Stimulated activated CD4-positive, alpha-beta T cell treated with anti-CD3 and anti-CD28 coated beads, TNF-alpha, amount 100 ng/mL, for 48 hours (primary cell): ENCODE results near the gene MT1G.
"Not testable (repeated sequence)": the region's sequence is repeated elsewhere in the genome, so short reads cannot be mapped to it uniquely, and the experiment has no call there.

ENCODE experiments used
- DNase-seq, 3 donors: peaks; one replicate each; pipeline ENCODE4 v3.0.0-alpha.2; 2020; ENCODE audit warnings: low read depth in 3 of 3

The MT1G gene

DNA sequence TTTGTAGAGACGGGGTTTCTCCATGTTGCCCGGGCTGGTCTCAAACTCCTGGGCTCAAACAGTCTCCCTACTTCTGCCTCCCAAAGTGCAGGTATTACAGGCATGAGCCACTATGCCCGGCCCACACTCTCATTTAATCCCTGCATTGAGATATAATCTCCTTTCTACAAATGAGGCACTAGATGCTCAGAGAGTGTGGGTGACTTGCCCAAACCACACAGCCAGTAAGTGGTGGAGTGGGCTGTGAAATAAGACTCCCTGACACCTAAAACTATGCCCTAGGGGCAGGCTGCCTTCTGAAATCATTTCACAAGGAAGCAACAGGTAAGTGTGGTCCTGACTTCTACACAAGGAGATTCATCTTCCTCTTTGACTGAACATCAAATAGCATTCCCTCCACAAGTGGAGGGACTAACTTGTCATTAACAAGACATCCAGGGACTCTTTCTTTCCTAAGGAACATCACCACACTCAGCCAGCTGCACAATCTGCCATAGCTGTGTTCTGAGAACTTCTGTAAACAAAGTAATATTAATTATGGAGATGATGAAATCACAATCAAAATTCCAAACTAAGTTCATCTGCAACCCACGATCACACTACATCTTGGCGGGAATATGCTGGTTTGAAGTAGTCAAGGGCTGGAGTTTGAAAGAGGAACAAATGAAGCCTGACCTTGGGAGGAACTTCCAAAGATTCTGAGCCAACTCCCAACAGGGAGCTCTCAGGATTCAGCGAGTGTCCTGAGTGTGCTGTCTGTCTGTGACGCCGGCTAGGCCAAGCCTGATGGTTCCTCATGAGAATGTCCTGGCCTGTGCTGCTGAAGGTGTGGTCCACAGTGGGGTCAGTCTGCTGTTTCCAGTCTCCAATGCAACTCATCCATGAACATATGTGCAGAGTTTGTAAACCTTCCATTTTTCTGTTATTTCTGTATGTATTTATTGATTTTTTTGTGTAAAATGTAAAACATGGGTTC lies 2.3 kb downstream of the MT1G start:
- DNase-seq: not testable (repeated sequence)

DNA sequence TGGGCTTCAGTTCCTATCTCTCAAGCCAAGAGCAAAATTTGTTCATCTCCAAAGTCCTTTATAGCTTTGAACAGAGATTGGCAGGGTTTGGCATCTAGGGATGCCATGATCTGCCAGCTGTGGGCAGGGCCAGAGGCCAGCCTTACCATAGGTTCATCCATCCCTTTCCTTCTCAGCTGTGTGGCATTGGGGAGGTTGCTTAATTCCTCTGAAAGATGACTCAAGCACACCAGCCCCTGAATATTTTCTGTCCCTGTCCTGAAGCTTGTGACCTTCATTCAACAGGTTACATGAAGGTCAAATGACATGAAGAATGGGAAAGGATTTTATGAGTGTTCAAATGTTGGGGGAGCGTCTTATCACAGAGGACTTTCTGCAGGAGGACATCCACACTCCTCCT lies 3.4 kb downstream of the MT1G start:
- DNase-seq: no peak

DNA sequence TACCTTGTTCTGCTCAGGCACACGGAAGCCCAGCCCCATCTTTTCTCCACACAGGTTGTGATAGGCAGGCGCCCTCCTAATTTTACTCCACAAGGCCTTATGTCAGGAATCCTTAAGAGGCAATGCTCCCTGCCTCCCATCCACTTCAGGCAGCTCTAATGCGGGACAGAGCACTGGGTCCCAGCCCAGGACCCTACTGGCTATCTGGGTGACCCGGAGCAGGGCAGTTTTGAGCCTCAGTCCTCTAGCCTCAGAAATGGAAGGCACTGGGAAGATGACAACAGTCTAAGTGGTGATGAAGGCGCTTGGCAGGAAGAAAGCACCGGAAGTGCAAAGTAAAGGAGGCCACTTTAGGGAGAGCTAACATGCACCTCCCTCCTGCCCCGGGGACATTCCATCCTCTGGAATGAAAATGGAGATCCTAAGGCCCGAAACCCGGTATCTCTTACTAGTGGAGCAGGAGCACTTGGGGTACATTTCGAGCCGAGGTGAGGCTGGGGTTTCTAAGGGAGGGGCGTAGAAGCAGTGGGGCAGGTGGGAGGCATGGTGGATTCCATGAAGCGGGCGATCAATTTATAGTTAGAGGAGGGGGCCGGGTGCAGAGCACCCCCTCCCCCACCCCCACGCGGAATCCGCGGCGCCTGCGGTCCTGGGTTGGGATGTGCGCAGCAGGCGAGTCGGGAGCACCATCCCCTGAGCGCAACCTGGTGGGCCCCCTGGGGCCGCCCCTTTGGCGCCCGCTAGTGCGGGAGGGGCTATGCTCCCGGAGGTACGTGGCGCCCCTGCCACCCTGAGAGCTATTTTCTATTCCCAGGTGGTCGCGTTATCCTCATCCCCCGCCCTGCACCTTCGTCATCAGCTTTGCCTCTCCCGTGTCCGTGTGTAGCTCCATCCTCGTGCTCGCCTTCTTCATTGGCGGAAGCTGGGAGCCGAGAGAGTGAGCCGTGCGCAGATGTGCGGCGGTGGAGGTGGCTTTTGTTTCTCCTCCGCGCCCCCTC lies 5.2 kb downstream of the MT1G start:
- DNase-seq: no peak

DNA sequence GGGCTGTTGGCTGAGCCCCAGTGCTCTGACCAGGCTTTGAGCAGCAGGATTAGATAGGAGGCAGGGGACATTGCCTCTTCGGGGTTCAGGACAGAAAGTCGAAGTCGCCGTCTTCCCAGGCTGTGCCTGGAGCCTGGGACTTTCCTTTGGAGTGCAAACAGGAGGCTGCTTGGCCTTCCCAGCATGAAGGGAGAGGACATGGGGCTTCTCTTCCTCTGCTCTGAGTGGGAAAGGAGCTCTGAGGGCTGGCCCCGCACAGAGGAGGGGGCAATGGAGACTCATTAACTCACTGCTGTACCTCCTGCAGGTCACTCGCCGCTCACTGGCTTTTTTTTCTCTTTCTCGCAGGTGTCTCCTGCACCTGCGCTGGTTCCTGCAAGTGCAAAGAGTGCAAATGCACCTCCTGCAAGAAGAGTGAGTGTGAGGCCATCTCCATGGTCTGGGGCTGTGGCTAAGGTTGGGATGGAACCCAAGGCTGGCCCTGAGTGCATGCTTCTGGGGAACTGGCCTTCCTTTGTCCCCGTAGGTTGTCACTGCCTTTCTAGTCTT lies 9.5 kb downstream of the MT1G start:
- no peak for DNase-seq

DNA sequence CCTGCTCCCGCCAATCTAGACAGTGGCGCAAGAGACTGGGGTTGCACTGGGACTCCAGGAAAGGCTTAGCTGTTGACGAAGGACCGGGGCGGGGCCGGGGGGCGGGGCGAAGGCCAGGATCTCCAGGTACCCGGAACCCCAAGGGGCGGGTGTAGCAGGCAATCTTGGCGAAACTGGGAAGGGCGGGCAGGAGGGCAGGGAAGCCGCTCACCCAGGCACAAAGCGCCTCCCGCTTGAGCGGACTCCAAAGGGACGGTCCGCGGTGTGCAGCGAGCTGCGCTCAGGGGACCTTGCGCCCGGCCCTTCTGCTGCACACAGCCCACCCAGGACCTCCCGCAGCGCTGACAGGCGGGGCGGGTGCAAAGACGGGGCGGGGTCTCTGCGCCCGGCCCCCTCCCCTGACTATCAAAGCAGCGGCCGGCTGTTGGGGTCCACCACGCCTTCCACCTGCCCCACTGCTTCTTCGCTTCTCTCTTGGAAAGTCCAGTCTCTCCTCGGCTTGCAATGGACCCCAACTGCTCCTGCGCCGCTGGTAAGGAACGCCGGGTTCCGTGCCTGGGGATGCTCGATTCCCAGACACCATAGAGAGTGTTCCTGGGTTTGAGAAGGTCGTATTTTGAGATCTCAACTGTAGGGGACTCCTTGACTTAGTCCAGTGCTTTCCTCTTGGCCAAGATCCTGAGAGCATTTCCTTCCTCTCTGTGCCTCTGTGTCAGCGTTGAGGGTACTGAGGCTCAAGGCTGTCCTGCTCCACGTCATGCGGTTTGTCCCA lies 10.1 kb downstream of the MT1G start, which contains the start of gene MT1F:
MT1F (plus strand) TSS at position 405 of the 772 bp plus-strand sequence; CDS start at position 505, 100 bp downstream.
- peak in 2 of 3 donors; percentile 49 to 74 for DNase-seq

DNA sequence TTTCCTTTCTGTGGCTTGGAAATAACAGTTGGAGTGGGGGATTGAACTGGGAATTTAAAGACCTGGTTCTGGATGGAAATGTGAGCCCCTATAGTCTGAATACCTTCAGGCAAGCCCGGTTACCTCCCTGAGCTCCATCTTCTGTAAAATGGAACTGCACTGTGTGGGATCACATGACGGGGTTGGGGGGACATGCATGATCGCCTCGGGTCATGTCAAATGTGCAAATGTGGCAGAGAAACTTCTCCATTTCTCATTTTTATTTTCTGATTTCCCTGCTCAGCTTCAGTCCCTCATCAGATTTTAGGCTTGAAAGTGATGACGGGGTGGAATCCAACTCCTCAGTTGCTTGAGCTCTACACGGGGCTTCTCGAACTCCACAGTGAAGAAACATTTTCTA lies 14.6 kb downstream of the MT1G start:
- DNase-seq: no peak

DNA sequence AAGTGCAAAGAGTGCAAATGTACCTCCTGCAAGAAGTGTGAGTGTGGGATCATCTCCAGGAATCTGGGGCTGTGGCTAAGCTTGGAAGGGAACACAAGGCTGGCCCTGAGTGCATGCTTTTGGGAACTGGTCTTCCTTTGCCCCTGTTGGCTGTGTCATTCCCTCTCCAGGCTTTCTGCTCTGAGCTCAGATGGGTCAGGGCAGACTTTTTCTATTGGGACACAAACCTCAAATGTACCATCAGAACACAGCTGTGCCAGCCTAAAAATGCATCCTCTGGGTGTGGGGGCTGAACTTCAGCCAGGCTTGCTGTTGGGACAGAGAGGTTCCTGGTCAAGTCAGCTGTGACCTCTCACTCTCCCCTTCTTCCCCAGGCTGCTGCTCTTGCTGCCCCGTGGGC lies 15.3 kb downstream of the MT1G start:
- DNase-seq: no peak

DNA sequence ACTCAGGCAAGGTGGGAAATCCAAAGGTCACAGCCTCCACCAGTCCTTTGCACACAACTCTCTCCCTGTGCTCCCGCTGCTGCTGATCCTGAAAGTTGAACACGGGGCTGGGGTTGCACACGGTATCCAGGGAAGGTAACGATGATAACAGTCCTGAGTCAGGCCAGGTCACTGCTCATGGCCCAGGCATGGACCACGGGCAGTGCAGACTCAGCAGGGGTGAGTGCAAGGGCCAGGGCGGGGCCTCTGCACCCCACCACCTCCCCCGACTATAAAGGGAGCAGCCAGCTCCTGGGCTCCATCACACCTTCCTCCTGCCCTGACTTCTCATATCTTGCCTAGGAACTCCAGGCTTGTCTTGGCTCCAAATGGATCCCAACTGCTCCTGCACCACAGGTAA lies 16.3 kb downstream of the MT1G start, which contains the start of gene MT1B:
MT1B (plus strand) TSS at position 301 of the 400 bp plus-strand sequence; CDS start at position 369, 68 bp downstream.
- no peak for DNase-seq

DNA sequence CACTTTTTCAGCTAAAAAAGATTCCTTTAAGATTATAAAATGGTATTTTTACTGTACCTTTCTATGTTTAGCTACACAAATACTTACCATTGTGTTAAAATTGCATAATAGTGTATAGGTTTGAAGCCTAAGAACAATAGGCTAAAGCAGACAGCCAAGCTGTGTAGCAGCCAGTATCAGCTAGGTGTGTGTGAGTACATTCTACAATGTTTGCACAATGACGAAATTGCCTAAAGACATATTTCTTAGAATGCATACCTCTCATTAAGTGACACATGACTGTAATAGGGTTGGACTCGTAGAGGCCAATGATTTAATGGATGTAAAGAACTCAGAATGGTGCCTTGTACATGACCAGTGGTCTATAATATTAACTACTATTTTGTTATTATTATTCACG lies 18.0 kb downstream of the MT1G start:
- no peak for DNase-seq

DNA sequence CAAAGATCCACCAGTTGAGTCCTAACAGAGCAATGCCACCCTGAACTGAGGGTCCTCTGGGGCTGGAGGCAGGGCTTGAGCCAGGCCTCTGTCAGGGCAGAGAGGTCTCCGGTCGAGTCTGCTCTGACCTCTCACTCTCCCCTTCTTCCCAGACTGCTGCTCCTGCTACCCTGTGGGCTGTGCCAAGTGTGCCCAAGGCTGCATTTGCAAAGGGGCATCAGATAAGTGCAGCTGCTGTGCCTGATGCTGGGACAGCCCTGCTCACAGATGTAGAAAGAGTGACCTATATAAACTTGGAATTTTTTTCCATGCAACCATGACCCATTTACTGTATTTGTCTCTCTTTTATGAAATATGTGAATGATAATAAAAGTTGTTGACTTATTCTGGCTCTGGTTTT lies 18.6 kb downstream of the MT1G start:
- DNase-seq: no peak

DNA sequence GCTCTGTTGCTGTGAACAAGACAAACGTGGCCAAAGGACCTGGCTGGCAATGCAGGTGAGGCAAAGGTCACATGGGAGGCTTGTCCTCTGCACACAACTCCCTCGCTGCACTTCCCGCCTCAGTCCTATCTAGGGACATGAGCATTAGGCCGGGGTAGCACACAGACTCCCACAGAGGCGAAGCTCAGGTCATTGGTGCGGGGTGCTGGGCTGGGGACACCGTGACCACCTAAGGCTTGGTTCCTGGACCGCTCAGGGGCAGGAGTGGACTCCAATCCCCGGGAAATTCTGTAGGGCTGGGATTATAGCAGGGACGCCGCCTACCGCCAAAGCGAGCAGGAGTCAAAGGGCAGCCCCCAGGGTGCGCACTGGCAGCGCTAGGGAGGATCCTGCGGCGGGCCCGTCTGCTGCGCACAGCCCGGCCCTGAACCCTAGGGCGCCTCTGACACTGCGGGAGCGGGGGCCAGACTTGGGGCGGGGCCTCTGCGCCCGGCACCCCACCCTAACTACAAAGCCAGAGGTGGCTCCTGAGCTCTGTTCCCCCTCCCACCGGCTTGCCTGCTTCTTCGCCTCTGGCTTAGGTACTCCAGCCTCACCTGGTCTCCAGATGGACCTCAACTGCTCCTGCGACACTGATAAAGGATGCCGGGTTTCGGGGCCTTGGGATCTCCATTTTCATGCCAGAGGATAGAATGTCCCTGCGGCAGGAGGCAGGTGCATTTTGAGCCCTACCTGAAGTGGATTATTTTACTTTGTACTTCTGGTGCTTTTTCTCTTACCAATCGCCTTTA lies 20.0 kb downstream of the MT1G start:
- DNase-seq: no peak

DNA sequence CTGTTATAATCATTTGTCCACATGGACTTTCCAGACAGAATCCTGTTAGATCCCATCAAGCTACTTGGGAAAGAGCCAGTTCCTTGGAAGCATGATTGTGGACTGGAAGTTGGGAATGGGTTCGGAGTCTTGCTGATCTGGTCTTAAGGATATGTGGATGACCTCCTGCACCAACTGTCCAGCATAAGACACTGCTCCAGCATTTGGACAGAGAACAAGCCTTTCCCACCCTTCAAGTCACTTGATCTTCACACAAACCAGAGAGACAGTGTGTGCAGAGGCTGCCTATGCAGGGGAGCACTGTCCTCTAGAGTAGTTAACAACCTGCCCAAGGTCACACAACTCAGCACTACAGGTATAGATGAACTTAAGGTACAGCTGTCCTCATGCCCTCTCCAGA lies 22.0 kb downstream of the MT1G start:
- DNase-seq: no peak

DNA sequence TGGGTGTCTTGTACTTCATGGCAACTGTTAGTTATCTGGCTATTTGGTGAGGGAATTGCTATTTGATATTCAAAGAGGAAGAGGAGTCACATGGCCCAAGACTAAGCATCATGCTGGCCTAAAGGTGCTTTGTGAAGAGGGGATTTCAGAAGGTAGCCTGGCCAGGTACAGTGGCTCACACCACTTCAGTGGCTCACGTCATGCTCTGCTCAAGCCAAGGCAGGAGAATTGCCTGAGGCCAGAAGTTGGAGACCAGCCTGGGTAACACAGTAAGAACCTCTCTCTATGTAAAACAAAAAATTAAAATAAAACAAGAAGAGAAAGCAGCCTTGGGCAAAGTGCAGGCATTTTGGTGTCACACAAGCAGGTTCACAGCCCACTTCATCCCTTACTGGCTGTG lies 22.6 kb downstream of the MT1G start:
- DNase-seq: no peak

DNA sequence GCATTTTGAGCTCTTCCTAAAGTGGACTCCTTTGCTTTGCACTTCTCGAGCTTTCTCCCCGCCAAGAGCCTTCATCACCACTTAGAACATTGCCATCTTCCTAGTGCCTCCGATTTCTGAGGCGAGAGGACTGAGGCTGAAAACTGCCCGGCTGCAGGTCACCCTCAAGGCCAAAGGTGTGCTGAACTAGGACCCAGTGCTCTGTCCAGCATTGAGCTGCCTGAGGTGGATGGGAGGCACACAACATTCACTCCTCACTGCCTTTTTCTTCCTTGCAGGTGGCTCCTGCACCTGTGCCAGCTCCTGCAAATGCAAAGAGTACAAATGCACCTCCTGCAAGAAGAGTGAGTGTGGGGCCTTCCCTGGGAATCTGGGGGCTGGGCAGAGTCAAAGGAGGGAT lies 24.0 kb downstream of the MT1G start:
- no peak for DNase-seq

DNA sequence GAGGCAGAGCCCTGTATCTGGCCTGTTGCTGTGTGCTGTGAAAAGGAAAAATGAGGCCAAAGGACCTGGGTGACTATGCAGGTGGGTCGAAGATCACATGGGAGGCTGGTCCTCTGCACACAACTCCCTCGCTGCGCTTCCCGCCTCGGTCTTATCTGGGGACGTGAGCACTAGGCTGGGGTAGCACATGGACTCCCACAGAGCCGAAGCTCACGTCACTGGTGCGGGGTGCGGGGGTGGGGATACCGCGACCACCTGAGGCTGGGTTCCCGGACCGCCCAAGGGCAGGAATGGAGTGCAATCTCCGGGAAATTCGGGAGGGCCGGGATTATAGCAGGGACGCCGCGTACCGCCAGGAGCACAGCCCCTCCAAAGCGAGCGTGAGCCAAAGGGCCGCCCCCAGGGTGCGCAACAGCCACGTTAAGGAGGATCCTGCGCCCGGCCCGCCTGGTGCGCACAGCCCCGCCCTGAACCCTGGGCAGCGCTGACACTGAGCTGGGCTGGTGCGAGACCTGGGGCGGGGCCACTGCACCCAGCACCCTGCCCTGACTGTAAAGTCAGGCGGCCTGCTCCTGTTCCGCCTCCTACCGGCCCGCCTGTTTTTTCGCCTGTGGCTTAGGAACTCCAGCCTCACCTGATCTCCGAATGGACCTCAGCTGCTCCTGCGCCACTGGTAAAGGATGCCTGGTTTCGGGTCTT lies 24.6 kb downstream of the MT1G start:
- peak; percentile 59 to 72 (median 70) for DNase-seq

DNA sequence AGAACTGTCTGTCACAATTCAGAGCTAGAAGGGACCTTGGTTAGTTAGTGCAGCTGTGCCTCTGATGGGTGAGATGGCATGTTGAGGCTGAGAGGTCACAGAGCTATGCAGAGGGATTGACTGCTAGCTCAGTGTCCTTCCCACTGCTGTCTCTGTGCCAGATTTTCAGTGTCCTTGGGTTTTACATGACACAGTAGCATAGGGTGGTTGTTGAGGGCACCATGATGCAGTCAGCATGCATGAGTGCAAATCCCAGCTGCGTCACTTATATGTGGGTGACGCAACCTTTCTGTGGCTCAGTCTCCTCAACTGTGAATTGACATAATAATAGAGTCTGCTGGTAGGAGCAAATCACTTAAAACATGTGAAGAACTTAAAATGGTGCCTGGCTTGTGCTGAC lies 26.7 kb downstream of the MT1G start:
- DNase-seq: no peak

DNA sequence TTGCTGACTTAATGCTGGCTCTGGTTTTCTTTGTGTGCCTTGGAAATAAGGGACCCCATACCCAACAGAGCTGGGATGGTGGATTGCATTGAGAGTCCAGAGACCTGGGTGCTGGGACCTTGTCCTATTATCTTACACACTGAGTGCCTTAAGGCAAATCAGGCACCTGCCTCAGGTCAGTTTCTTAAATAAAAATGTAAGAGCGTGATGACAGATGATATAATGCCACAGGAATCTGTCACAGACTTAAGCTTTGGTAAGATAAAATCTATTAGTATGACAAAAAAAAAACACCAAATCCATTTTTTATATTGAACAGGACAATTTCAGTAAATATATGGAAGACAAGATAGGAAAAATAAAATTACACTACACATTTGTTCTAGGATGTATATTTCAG lies 27.8 kb downstream of the MT1G start:
- DNase-seq: no peak

DNA sequence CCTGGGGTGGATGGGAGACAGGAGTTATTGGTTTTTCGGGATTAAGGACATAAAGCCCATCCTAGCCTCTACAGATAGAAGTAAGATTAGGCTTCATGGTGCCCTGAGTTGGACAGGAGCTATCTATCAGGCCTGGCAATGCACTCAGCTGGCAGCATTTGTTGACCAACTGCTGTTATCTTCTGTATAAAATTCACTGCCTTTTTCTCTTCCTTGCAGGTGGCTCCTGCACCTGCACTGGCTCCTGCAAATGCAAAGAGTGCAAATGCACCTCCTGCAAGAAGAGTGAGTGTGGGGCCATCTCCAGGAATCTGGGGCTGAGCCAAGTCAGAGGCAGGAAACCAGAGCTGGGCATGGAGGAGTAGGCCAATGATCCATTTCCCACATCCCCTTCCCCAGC lies 28.8 kb downstream of the MT1G start:
- no peak for DNase-seq
